OCI-LY7 (cell line): ENCODE results near the gene QPRT. TPM values are rescaled to one million over a fixed set of nuclear protein-coding genes. Genes with fewer than 3 reads are reported as not detected.
"Not testable (repeated sequence)": the region's sequence is repeated elsewhere in the genome, so short reads cannot be mapped to it uniquely, and the experiment has no call there.

Source experiments
- Bru-seq: library from RNA; stranded (reverse); fragments of 400-500 nt; gene quantifications from one replicate; lab custom pipeline; 2021; lab: Mats Ljungman, UMichigan
- BruChase-seq, 2 experiments: library from RNA; stranded (reverse); fragments of 400-500 nt; gene quantifications; one replicate each; lab custom pipeline; 2021; lab: Mats Ljungman, UMichigan
- BruUV-seq: library from RNA; stranded (reverse); fragments of 400-500 nt; replicated peaks from 2 replicates; lab custom pipeline; 2021; lab: Mats Ljungman, UMichigan
- CTCF ChIA-PET: fragments of 300-600 bp; sonication (Branson Sonifier 250); formaldehyde crosslinking; loops from one replicate; lab custom pipeline; 2022; ENCODE audit warnings: antibody characterized with exemption; ENCODE audit not compliant: unreplicated experiment; lab: Charles Lee
- POLR2A ChIA-PET: fragments of 300-600 bp; sonication (Branson Sonifier 250); formaldehyde crosslinking; loops from one replicate; lab custom pipeline; 2022; ENCODE audit warnings: antibody characterized with exemption; lab: Charles Lee
- DNase-seq: peaks from one replicate; pipeline ENCODE4 v3.0.0-alpha.2; 2015; ENCODE audit warnings: low spot score
- H2AFZ ChIP-seq: fragments of 200-600 bp; sonication (generic), shearing (Covaris generic); 2 replicates; pipeline ENCODE4 v1.6.1; 2014; ENCODE audit warnings: mild to moderate bottlenecking, antibody characterized with exemption, low read length, moderate library complexity
- H3K27ac ChIP-seq: fragments of 200-600 bp; sonication (generic); 2 replicates; pipeline ENCODE4 v1.5.1; 2014; ENCODE audit warnings: mixed run types, low read depth, mild to moderate bottlenecking, moderate library complexity, low read length, inconsistent platforms; ENCODE audit not compliant: poor library complexity, severe bottlenecking
- H3K36me3 ChIP-seq: fragments of 200-600 bp; sonication (generic); 2 replicates; pipeline ENCODE4 v1.6.1; 2014; ENCODE audit warnings: mild to moderate bottlenecking, antibody characterized with exemption, low read length, moderate library complexity, mixed read lengths; ENCODE audit not compliant: insufficient read depth
- H3K4me1 ChIP-seq: fragments of 200-600 bp; sonication (generic); 2 replicates; pipeline ENCODE4 v1.5.1; 2014; ENCODE audit warnings: mild to moderate bottlenecking, low read length; ENCODE audit not compliant: insufficient read depth, poor library complexity, severe bottlenecking
- H3K4me2 ChIP-seq: fragments of 200-600 bp; sonication (generic); 2 replicates; pipeline ENCODE4 v1.6.1; 2014; ENCODE audit warnings: mild to moderate bottlenecking, low read length
- H3K4me3 ChIP-seq: fragments of 200-600 bp; sonication (generic); 2 replicates; pipeline ENCODE4 v1.5.1; 2014; ENCODE audit warnings: mild to moderate bottlenecking, low read depth, low read length; ENCODE audit not compliant: poor library complexity, severe bottlenecking
- H3K79me2 ChIP-seq: fragments of 200-600 bp; sonication (generic); 2 replicates; pipeline ENCODE4 v1.6.1; 2016; ENCODE audit warnings: low read depth, mild to moderate bottlenecking, low read length, moderate library complexity, mixed read lengths; ENCODE audit not compliant: insufficient read depth
- H3K9me2 ChIP-seq: fragments of 200-600 bp; sonication (generic); 2 replicates; pipeline ENCODE4 v1.6.1; 2016; ENCODE audit warnings: mild to moderate bottlenecking, low read length, mixed read lengths; ENCODE audit not compliant: insufficient read depth
- H3K9me3 ChIP-seq: fragments of 200-600 bp; sonication (generic); 2 replicates; pipeline ENCODE4 v1.6.1; 2014; ENCODE audit warnings: mild to moderate bottlenecking, mixed run types, low read length, mixed read lengths
- H4K20me1 ChIP-seq: fragments of 200-600 bp; sonication (generic); 2 replicates; pipeline ENCODE4 v1.6.1; 2014; ENCODE audit warnings: mild to moderate bottlenecking, antibody characterized with exemption, low read length, moderate library complexity, mixed read lengths; ENCODE audit not compliant: insufficient read depth
- CTCF ChIP-seq: fragments of 200-600 bp; sonication (generic); conservative IDR thresholded peaks from 2 replicates; pipeline ENCODE4 v1.5.1; 2014; ENCODE audit warnings: mild to moderate bottlenecking, antibody characterized with exemption, low read length, moderate library complexity, mixed read lengths
- EZH2phosphoT487 ChIP-seq: fragments of 200-600 bp; sonication (generic); IDR thresholded peaks from 2 replicates; pipeline ENCODE4 v1.6.1; 2018; ENCODE audit warnings: low read depth, borderline replicate concordance, mild to moderate bottlenecking, mixed run types, antibody characterized with exemption, low read length, moderate library complexity, mixed read lengths
- intact Hi-C: fragments of 100-400 bp; cut with micrococcal nuclease; formaldehyde crosslinking; loops from one replicate; pipeline ENCODE4 v1.10.0; 2022; ENCODE audit not compliant: unreplicated experiment
- long read RNA-seq: library from polyadenylated mRNA; stranded (forward); transcript quantifications from one replicate; pipeline ENCODE4 v2.0.0, GENCODE V29; 2022
- total RNA-seq, 2 experiments: library from RNA; depleted of rRNA in 1 of 2; stranded (reverse); fragments of >200 nt in 1 of 2; shearing (Covaris generic) in 1 of 2; gene quantifications; 2 replicates each; pipeline ENCODE4 v1.2.3, GENCODE V29; 2014 to 2022

QPRT gene
- total RNA-seq (2014; rRNA removed; shearing (Covaris generic)) = 9.4 and 10.6 TPM in 2 replicates
- total RNA-seq (2022) = 12.6 and 15.8 TPM in 2 replicates
- Bru-seq, nascent RNA = percentile 50 among the genes with signal in this experiment
- percentile 58 among the genes with signal in this experiment for BruChase-seq, experiment 1, labeled RNA remaining after a 6-hour chase
- BruChase-seq, experiment 2, labeled RNA remaining after a 2-hour chase = percentile 57 among the genes with signal in this experiment
- long read RNA-seq, transcript QPRT-202 (4 exons, 2,343 nt) = major isoform, 8 of 14 reads
- long read RNA-seq, partial matches to known transcripts = 3 of 14 reads
- long read RNA-seq, other reads (novel, unspliced or antisense) = 3 of 14 reads

- H3K36me3 ChIP-seq = no peaks in the 10 kb centered on the region
- TF ChIP-seq EZH2phosphoT487 = no peak
- no peak for TF ChIP-seq CTCF
- intact Hi-C loops = no loop called here
- H3K9me3 ChIP-seq = no peaks in the 10 kb centered on the region; the same call in 1 of the 2 replicates
- no peaks in the 10 kb centered on the region for H3K9me2 ChIP-seq
- CTCF ChIA-PET = no interaction called here
- POLR2A ChIA-PET = interaction anchor here (1.0 to 1.4 kb wide), 2 partner anchors 10 to 248 kb away, joined by 5 to 11 read pairs; no protein-coding TSS in a partner anchor
- no peaks in the 10 kb centered on the region for H4K20me1 ChIP-seq
- H3K79me2 ChIP-seq = no peaks in the 10 kb centered on the region; the same call in 1 of the 2 replicates
- DNase-seq = peak; percentile 31
- peaks cover 28% of the 10 kb centered on the region for H3K4me1 ChIP-seq
- no TSS peak for BruUV-seq
- peak within 1 kb of the TSS; percentile 68 for H3K4me3 ChIP-seq
- peak within 1 kb of the TSS; percentile 91; the same call in 1 of the 2 replicates for H2AFZ ChIP-seq
- peak within 1 kb of the TSS; percentile 79 for H3K27ac ChIP-seq
- peak within 1 kb of the TSS; percentile 93 for H3K4me2 ChIP-seq
Measured at GRCh38 chr16:29678691-29679267, at the start of gene QPRT. QPRT (plus strand) TSS chr16:29679180; CDS start chr16:29679198, 18 bp downstream.

DNA sequence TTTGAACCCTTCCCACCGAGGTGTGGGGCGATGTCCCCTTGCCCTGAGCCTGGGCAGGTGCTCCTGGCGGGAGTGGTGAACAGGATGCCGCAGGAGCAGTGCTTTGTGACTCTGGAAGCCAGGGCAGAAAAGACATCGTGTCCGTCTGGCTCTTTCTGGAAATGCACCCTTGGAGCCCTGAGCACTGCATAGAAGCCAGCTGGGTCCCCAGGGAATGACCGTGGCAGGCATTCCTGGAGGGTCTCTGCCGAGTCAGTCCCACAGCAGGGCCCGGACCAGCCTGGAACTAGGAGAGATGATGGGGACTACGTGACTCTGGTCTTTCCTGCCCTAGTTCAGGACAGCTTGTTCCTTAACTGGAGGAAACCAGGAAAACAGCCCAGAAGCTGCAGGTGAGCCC is 49.7 kb upstream of the QPRT start:
- H2AFZ ChIP-seq, H3K4me2 ChIP-seq, DNase-seq, H3K9me2 ChIP-seq, CTCF ChIA-PET, H3K36me3 ChIP-seq, H3K4me3 ChIP-seq, POLR2A ChIA-PET, H3K27ac ChIP-seq, H4K20me1 ChIP-seq, H3K9me3 ChIP-seq, BruUV-seq, H3K79me2 ChIP-seq: not testable (repeated sequence)
- intact Hi-C loops = loop anchor here (5.0 kb wide), 1 partner anchor 33 kb away; the partner anchor contains the start of gene SPN
- H3K4me1 ChIP-seq = peaks cover 14% of the 10 kb centered on the region

- H3K4me3 ChIP-seq = not testable (repeated sequence)
Measured at GRCh38 chr16:29631658-29632057, 47.3 kb upstream of the QPRT start.

GRCh38 chr16:29635902-29636301 is 43.1 kb upstream of the QPRT start:
- H3K36me3 ChIP-seq, BruUV-seq, H3K9me3 ChIP-seq, CTCF ChIA-PET, H3K4me2 ChIP-seq, intact Hi-C loops, H3K4me1 ChIP-seq, H3K27ac ChIP-seq, H3K9me2 ChIP-seq, H2AFZ ChIP-seq, H3K79me2 ChIP-seq, H4K20me1 ChIP-seq, DNase-seq, H3K4me3 ChIP-seq: not testable (repeated sequence)
- POLR2A ChIA-PET = interaction anchor here (0.6 kb wide), 1 partner anchor 18 kb away, joined by 3 read pairs; no protein-coding TSS in a partner anchor

More at GRCh38 chr16:29631658-29632057, 47.3 kb upstream of the QPRT start:
- H3K79me2 ChIP-seq, H3K4me2 ChIP-seq, intact Hi-C loops, POLR2A ChIA-PET, H3K9me2 ChIP-seq, H3K9me3 ChIP-seq, H3K27ac ChIP-seq, H3K36me3 ChIP-seq, DNase-seq, H4K20me1 ChIP-seq, BruUV-seq, H2AFZ ChIP-seq: not testable (repeated sequence)
- CTCF ChIA-PET = interaction anchor here (0.6 kb wide), 1 partner anchor 35 kb away, joined by 3 read pairs; no protein-coding TSS in a partner anchor
- peaks cover 12% of the 10 kb centered on the region for H3K4me1 ChIP-seq

- intact Hi-C loops, H3K4me3 ChIP-seq, H3K36me3 ChIP-seq, H2AFZ ChIP-seq, H3K9me2 ChIP-seq, H3K4me2 ChIP-seq, H3K79me2 ChIP-seq, DNase-seq, CTCF ChIA-PET, H3K27ac ChIP-seq, H3K9me3 ChIP-seq, H4K20me1 ChIP-seq, BruUV-seq: not testable (repeated sequence)
- peaks cover 12% of the 10 kb centered on the region for H3K4me1 ChIP-seq
- POLR2A ChIA-PET = interaction anchor here (0.6 kb wide), 1 partner anchor 17 kb away, joined by 3 read pairs; no protein-coding TSS in a partner anchor
Measured at GRCh38 chr16:29636368-29636767, 42.6 kb upstream of the QPRT start.
